GM18951 (cell line): ENCODE data around the gene MYCBP2.

Experiments
- POLR2A ChIP-seq: IDR thresholded peaks from 4 replicates; pipeline ENCODE4 v1.6.1; 2011; ENCODE audit warnings: mild to moderate bottlenecking; ENCODE audit not compliant: insufficient read length, insufficient read depth; ENCODE audit errors: extremely low read depth
- in situ Hi-C: fragments of 300-500 bp; cut with MboI; formaldehyde crosslinking; loops from one replicate; pipeline ENCODE4 v1.12.0; 2022; ENCODE audit warnings: low sequenced_read_pairs, mixed read lengths, inconsistent platforms; ENCODE audit not compliant: unreplicated experiment

Gene MYCBP2, protein sequence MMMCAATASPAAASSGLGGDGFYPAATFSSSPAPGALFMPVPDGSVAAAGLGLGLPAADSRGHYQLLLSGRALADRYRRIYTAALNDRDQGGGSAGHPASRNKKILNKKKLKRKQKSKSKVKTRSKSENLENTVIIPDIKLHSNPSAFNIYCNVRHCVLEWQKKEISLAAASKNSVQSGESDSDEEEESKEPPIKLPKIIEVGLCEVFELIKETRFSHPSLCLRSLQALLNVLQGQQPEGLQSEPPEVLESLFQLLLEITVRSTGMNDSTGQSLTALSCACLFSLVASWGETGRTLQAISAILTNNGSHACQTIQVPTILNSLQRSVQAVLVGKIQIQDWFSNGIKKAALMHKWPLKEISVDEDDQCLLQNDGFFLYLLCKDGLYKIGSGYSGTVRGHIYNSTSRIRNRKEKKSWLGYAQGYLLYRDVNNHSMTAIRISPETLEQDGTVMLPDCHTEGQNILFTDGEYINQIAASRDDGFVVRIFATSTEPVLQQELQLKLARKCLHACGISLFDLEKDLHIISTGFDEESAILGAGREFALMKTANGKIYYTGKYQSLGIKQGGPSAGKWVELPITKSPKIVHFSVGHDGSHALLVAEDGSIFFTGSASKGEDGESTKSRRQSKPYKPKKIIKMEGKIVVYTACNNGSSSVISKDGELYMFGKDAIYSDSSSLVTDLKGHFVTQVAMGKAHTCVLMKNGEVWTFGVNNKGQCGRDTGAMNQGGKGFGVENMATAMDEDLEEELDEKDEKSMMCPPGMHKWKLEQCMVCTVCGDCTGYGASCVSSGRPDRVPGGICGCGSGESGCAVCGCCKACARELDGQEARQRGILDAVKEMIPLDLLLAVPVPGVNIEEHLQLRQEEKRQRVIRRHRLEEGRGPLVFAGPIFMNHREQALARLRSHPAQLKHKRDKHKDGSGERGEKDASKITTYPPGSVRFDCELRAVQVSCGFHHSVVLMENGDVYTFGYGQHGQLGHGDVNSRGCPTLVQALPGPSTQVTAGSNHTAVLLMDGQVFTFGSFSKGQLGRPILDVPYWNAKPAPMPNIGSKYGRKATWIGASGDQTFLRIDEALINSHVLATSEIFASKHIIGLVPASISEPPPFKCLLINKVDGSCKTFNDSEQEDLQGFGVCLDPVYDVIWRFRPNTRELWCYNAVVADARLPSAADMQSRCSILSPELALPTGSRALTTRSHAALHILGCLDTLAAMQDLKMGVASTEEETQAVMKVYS (N-terminal part only)

DNA sequence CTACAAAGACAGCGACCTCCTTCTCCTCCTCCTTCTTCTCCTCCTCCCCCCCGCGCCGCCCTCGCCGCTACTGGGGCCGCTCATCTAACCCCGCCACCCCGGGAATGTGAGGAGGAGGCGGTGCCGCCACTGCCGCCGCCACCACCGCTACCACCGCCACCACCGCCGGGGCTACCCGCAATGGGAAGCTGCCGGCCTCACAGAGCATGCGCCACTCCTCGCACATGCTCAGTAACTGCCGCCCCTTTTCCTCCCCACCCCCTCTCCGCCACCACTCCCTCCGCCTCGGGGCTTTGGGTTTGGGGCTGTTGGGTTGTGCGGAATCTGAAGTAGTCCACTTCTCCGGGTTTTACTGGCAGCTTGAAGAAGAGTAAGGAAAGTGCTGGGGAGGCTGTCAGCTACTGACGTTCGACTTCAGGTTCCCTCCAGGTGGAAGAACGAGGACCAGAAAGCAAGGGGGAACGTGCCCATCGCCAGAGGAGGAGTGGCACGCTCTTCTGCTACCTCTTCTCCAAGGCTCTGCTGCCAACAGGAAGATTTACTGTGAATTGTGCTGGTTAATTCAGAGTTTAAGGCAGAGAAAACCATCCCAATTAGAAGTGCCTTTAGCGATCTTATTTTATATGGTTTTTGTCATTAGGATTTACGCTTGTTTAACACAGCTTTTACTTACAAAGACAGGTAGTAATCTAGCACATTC, at the start of gene MYCBP2:
Gene MYCBP2 (minus strand): TSS at position 190 of the 700 bp plus-strand sequence. CDS start 319 bp downstream, outside the sequence.
- in situ Hi-C loops, result no loop called here

DNA sequence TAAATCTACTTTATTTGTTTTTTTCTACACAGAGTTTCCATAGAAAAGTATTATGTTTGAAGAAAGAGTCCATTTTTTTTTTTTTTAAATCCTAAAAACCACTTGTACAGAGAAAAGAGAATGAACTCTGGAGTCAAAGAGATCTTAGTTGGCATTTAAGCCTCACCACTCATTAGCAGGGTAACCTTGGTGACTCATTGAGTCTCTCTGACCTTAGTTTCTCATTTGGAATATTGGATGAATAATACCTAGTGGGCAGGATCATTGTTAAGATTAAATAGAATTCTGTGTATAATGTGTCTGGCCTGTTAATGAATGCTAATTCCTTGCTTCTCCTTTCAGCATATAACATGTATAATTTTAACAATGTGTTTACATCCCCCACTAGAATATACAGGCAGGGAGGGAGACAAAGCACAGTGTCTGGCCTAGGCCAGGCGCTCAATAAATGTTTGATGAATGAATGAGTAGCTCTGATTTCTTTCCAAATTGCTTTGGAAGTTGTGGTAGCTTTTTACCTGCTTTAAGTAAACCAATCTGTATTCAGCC, 48.7 kb upstream of the MYCBP2 start:
- in situ Hi-C loops, result no loop called here
- no peak for TF ChIP-seq POLR2A

More for the DNA sequence above, at the start of gene MYCBP2:
- TF ChIP-seq POLR2A, result peak; percentile 95

DNA sequence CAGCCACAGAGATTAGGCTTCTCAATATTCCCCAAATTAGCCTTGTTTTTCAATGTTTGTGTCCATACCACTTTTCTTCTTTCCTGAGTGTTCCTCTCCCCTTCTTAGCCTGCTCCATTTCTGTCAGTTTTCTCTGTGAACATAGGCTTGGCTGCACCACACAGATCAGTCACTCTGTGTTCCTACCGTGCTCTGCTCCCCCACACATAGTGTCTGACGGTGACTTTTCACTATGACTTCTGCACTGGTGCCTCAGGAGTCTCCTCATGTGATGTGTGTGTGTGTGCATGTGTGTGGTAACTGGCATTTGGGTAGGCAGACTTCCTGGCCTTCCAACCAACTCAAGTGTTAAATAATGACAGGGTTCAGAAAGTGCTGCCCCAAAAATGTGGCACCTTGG, 47.9 kb upstream of the MYCBP2 start:
- in situ Hi-C loops, result no loop called here
- TF ChIP-seq POLR2A, result no peak

DNA sequence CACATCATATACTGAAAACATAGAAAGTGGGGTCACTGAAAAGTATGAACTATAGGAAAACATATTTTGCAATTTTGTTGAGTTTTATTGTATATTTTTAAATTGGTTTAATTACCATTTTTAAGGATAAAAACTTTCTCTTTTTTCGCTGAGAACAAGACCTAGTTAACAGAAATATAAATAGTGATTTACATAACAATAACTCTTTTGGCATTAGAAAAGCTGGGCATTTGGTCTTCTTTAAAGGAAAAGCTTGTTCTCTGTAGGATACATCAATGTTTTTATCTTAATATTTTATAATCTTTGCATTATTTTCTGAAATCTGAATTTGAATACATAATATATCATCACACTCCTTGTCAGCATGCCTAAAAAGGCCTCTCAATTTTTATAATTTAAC, 47.4 kb upstream of the MYCBP2 start:
- TF ChIP-seq POLR2A, result no peak
- in situ Hi-C loops, result no loop called here

DNA sequence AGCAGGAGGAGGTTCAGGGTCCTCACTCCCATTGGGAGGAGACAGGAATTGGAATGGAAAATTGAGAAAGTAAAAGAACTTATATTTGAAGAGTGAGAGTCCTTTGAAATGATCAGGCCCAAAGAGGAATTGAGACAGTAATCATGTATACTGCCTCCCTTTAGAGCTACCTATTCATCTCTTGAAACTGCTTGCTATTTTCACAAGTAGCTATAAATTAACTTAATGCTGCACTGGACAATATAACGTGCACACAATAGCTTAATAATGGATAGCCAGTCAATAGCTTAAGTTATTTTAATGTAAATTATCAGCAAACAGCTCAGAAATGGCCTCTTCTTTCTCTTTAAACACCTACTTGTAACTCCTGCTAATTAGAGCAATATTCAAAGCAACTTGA, 46.6 kb upstream of the MYCBP2 start:
- in situ Hi-C loops, result no loop called here
- TF ChIP-seq POLR2A, result no peak

DNA sequence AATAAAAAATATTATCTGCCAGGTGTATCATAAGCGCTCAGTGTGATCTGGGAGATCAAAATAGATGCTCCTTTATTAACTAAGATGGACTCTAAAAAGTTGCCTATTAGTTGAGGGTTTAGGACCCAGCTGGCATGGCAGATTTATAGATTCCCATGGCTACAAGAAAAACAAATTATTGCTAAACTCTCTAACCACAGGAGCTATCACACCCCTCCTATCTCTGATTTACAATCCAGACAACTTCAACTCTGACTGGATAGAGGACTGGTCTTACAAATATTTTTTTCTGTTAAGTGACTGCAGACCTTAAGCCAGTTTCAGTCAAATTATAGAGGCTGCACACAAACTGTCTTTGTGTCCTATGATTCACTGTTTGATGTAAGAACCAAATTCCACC, 45.4 kb upstream of the MYCBP2 start:
- in situ Hi-C loops, result no loop called here
- no peak for TF ChIP-seq POLR2A

DNA sequence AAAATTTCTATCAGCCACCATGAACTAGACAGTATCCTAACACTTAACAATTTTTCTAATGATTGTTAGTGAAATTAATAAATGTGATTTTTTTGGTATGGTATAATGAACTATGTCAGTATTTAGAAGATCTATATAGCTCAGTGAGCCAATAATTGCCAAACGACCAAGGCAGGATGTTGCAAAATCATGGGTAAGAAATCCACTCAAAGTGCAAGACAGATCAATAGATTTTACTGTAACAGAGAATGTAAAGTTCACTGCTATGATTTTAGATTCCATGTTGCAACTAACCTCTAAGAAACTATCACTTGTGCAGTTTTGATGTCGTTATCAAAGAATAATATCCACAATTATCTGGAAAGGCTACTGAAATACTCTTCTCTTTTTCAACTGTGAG, 44.0 kb upstream of the MYCBP2 start:
- TF ChIP-seq POLR2A, result no peak
- in situ Hi-C loops, result no loop called here

DNA sequence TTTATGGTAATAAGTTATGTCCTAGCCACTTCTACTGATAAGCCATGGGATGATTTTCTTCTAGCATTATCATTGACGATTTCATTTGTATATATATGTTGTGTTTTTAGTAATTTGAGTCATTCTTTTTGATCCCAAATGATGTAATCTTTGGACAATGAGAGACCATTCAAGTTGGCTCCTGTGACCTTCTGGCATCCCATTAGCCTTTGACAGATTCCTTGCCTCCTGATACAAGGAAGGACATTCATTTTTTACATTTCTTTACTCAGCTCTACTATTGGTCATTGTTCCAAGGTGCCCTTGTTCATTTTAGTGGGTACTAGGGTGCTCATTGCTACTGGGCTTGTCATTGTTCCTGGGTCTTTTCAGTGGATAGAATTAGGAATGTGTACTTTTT, 35.3 kb upstream of the MYCBP2 start:
- in situ Hi-C loops, result no loop called here
- no peak for TF ChIP-seq POLR2A

DNA sequence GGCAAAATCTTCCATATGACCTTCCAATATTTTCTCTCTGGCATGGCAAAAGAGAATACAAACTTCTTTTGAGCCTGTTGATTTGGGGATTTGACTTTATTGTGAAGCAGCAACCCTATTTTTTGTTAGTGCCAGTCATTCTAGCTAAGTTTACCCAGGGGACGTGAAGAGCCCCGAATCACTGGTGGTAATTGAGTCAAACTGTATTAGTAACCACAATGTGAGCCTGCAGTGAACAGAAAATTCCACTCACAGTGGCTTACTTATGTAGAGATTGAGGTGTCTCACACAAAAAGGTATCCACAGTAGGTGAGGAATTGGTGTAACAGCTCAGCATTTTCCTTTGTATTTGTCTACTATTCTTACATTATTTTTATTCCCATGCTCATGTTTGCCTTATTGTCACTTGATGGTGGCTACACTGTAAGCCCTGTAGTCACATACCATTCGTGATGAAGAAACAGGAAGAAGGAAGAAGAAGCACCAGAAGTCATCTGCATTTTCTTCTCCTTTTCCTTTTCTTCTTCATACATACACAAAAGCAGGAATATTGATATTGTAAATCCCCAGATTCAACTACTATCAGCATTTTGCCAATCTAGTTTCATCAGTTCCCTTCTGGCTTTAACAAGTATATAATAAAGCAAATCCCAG, 33.3 kb upstream of the MYCBP2 start:
- no peak for TF ChIP-seq POLR2A
- in situ Hi-C loops, result no loop called here

DNA sequence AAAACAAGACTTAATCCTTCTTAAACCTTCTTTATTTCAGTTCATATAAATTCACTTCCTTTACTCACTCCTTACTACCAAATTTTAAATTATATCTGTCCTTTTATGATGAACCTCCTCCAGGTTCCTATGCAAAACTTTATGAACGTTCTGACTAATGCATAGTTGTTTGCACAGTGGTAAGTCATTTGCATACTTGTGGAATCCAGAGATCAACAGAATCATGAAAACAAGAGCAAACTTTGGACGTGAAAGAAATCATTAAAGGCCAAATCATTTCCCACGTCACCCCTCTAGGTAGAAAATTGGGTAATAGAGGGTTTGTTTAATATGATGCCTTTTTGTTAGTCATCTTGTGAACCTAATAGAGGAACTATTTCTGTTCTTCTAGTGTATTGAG, 32.3 kb upstream of the MYCBP2 start:
- in situ Hi-C loops, result no loop called here
- TF ChIP-seq POLR2A, result no peak

DNA sequence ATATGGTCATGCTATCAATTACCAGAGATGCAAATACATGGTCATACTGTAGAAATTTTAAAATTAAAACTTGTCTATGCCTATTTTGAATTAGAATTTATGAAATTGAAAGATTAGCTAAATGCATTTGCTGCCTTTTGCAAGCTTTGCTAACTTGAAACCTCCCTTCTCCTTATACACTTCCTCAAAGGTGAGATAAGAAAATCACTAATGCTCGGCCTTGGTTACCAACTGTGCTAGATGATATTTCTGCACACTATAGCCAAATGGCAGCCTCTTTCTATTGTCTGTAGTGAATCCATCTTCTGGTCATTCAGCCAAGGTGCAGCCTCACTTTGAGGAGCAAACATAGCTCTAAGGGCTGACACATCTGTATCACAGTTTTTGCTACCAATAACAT, 31.1 kb upstream of the MYCBP2 start:
- in situ Hi-C loops, result no loop called here
- TF ChIP-seq POLR2A, result no peak

DNA sequence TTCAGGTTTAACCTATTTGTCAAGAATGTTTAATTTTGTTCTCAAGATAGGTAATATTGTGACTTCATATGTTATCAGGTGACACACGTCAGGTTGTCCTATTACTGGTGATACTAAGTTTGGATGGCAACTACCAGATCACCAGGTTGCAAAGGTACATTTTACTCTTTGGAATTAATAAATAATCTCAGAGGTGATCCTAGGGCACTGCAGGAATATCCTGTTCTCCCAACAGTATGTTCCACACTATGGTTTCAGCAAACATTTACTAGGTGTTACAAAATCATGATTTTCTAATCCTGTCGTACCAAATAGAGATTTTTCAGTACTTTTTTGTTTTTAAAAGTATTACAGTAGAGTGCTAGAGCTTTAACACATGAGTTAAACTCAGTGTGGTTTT, 29.3 kb upstream of the MYCBP2 start:
- no peak for TF ChIP-seq POLR2A
- in situ Hi-C loops, result no loop called here
